Brain microvascular endothelial cell (primary cell): ENCODE results near the gene SLC26A1.
A peak's percentile ranks its signal among the peaks of the same experiment; 100 is the strongest.

Experiments used
- DNase-seq: peaks from one replicate; pipeline ENCODE4 v3.0.0-alpha.2; 2020
- H3K27ac ChIP-seq: fragments of 250-450 bp; sonication (Bioruptor Pico); 2 replicates; pipeline ENCODE4 v1.5.1; 2020; ENCODE audit warnings: mild to moderate bottlenecking, moderate library complexity
- H3K27me3 ChIP-seq: fragments of 250-450 bp; sonication (Bioruptor Pico); replicated peaks from 2 replicates; pipeline ENCODE4 v1.5.1; 2020; ENCODE audit warnings: mild to moderate bottlenecking
- H3K36me3 ChIP-seq: fragments of 250-450 bp; sonication (Bioruptor Pico); replicated peaks from 2 replicates; pipeline ENCODE4 v1.5.1; 2020; ENCODE audit warnings: mild to moderate bottlenecking
- H3K4me3 ChIP-seq: 2 replicates; pipeline ENCODE4 v1.5.1; 2011; ENCODE audit warnings: low read depth, mild to moderate bottlenecking, control low read depth, low read length, moderate library complexity
- CTCF ChIP-seq: IDR thresholded peaks from 2 replicates; pipeline ENCODE4 v1.5.1; 2011; ENCODE audit warnings: low read depth, mild to moderate bottlenecking, moderate library complexity, low read length, control low read depth, inconsistent platforms; ENCODE audit errors: missing control alignments
- in situ Hi-C: cut with HindIII; loops from 2 replicates; pipeline ENCODE4 v1.10.0; 2017; ENCODE audit warnings: low sequenced_read_pairs, low pct_ligation_motif_present

SLC26A1 gene

GRCh38 chr4:986428-986878, 6.8 kb downstream of the SLC26A1 start:
- no peak for TF ChIP-seq CTCF
- Histone ChIP-seq H3K27ac (no peak overlapping the region), H3K4me3 (peak overlapping the region; percentile 67), H3K36me3 (peaks cover 4% of the 10 kb centered on the region), H3K27me3 (no peaks in the 10 kb centered on the region)
- in situ Hi-C loops = no loop called here
- DNase-seq = no peak

- Histone ChIP-seq H3K36me3 (peaks cover 2% of the 10 kb centered on the region), H3K4me3 (no peak overlapping the region), H3K27me3 (no peaks in the 10 kb centered on the region), H3K27ac (no peak overlapping the region)
- in situ Hi-C loops = no loop called here
- TF ChIP-seq CTCF = no peak
- no peak for DNase-seq
Observed at GRCh38 chr4:985123-985830, 7.9 kb downstream of the SLC26A1 start.

GRCh38 chr4:984336-985054, 8.7 kb downstream of the SLC26A1 start:
- Histone ChIP-seq H3K27ac (no peak overlapping the region), H3K36me3 (no peaks in the 10 kb centered on the region), H3K4me3 (no peak overlapping the region), H3K27me3 (no peaks in the 10 kb centered on the region)
- DNase-seq = no peak
- in situ Hi-C loops = no loop called here
- no peak for TF ChIP-seq CTCF

GRCh38 chr4:982814-983213, 10.4 kb downstream of the SLC26A1 start:
- no peak for TF ChIP-seq CTCF
- Histone ChIP-seq H3K27me3 (no peaks in the 10 kb centered on the region), H3K27ac (no peak overlapping the region), H3K36me3 (no peaks in the 10 kb centered on the region), H3K4me3 (no peak overlapping the region)
- DNase-seq = no peak
- in situ Hi-C loops = no loop called here

GRCh38 chr4:982291-982690, 10.9 kb downstream of the SLC26A1 start:
- no peak for TF ChIP-seq CTCF

More at GRCh38 chr4:982291-982690, 10.9 kb downstream of the SLC26A1 start:
- H3K36me3 ChIP-seq = no peaks in the 10 kb centered on the region
- in situ Hi-C loops = no loop called here
- H3K27ac ChIP-seq = no peak overlapping the region
- H3K4me3 ChIP-seq = no peak overlapping the region
- H3K27me3 ChIP-seq = no peaks in the 10 kb centered on the region
- no peak for DNase-seq
